Hair follicular keratinocyte (primary cell): Measurements from ENCODE around the gene VAMP2. TPM values are rescaled to one million over a fixed set of nuclear protein-coding genes. Genes with fewer than 3 reads are reported as not detected.

Experiments
- total RNA-seq: library from RNA; depleted of rRNA; stranded (reverse); fragments of >200 nt; gene quantifications from 2 replicates; pipeline ENCODE4 v1.2.3, GENCODE V29; 2015

Gene VAMP2
- 5.6 and 11.3 TPM in 2 replicates for total RNA-seq

DNA sequence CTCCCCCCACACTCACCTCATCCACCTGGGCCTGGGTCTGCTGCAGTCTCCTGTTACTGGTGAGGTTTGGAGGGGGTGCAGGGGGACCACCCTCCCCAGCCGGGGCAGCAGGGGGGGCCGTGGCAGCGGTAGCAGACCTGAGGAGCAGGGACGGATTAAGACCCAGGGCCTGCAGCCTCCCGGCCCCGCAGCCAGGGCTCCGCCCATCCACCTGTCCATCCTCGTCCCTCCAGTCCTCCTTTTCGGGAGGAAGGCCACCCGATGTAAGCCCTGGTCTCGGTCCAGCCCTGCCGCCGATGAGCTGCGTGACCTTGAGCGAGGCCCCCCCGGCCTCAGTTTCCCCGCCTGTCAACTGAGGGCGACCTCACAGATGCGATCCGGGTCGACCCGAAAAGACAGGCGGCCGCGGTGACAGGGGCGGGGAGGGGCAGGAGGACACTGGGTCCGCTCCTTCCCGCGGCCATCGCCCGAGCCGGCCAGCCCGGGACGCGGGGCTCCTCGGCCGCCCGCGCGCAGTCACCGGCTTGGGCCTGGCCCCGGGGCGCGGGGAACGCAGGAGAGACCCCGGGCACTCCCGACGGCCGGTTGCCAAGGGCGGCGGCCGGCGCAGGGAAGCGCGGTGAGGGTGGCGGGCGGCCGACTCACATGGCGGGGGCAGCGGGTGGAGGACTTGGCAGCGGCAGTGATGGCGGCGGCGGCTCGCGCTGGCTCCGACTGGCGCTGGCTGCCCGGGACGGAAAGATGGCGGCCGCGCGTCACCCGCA lies at the start of gene VAMP2:
Gene VAMP2, minus strand, starts transcription at position 716 of the 764 bp plus-strand sequence. Its CDS starts 69 bp downstream, at position 647.

DNA sequence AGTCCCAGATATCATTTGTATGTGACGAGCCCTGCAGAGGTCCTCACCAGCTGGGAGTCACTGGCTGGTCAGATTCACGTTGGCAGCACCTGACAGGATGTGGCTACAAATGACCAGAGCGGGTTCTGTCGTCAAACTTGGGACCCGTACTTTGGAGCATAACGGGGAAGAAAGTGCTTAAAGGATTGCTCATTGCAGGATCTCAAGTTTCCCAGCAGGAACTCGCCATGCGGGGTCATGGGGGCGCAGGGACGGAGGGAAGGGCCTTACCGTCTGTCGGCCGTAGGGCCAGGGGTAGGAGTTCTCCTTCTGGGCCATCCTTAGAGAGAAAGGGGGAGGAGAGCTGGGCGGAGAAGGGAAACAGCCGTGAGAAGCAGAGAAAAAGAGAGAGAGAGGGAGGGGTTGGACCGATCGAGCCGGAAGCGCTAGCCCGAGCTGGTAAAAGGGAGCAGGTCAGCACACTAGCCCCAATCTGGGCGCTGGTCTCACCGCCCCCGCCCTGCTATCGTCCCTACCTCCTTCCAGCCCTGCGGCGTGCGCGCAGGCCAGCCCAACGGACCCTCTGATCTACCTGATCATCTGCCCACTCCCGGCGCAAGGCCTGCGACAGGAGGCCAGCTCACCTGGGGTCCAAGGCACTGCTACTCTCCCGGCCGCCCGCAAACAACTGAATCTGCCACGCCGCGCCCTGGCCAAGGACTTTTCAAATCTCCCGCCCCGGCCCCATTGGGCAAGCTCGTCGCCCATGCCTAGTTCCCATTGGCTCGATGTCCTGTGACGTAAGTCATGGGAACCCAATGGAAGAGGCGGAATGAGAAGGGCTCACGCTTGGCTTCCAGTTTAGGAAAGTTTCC lies 47.4 kb upstream of the VAMP2 start, which contains the start of gene AURKB:
Gene AURKB, minus strand, starts transcription at position 669 of the 854 bp plus-strand sequence. Its CDS starts 351 bp downstream, at position 318.

DNA sequence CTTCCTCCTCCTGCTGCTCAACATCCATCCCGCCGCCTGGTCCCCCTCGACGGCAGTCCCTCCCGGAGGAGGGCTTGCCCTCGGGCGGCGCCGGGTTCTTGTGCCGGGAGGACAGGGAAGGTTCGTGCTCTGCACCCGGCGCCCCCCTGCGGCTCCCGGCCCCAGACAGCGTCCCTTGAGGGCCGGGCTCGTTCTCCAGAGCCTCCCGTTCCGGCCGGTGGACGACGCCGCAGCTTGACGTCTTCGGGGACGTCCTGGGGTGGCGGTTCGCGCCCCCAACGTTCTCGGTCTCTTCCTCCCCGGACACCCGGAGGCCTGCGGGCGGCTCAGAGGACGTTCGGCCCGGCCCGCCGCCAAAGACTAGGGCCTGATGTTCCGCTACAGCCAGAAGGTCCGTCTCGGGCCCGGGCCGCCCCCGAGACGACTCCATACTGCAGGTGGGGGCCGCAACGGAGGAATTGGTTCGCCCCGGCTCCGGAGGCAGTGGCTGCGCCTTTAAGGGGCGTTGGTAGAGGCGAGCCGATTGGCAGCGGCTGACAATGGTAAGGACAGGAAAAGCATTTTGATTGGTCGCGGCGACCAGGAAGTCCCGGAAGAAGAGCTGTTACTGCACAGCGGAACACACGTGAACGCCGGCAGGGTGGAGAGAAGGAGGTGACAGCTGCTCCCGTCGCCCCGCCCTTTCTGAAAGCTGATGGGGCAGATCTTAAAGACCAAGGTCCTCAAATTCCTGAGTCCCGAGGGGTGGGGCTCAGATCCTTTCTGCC lies 27.1 kb upstream of the VAMP2 start, which contains the start of gene BORCS6:
Gene BORCS6, minus strand, starts transcription at position 470 of the 767 bp plus-strand sequence. Its CDS starts 40 bp downstream, at position 430.

DNA sequence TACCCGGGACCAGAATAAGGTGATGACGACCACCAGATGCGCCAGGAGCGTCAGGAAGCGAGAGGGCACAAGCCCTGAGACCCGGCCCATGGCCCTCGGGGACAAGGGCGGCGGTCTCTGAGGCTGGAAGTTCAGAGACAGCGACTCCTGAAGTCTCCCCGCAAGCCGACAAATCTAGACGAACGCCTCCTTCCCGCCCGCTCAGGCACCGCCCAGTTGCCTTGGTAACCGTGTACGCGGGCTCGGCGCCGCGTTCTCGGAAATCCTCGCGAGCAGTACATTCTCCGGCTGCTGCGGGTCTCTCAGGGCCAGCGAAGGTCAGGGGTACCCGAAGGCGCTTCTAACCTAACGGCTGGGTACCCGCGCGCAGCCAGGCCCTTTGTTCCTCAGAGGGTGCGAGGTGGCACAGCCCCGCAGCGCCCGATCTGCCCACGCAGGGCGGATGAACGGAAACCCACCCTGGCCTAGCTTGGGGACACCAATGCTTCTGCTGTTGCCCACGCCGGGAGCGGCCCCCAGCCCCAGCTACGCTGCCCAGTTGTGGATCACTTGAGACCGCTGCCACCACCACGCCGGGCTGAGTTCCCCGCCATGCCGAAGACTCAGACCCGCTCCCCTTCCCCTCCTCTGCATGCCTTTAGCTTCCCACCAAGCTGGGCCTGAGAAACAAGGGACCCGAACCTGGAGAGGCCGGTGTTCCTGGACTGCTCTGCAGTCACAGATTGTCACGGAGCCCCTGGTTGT lies 13.6 kb upstream of the VAMP2 start, which contains the start of gene TMEM107:
Gene TMEM107, minus strand, starts transcription at position 184 of the 744 bp plus-strand sequence. Its CDS starts 94 bp downstream, at position 90.

GRCh38 chr17:8152112-8152775 lies 10.5 kb downstream of the VAMP2 start, which contains the start of gene PER1:
Gene PER1 (minus strand): TSS chr17:8152404. CDS start chr17:8150706, 1,698 bp downstream.

DNA sequence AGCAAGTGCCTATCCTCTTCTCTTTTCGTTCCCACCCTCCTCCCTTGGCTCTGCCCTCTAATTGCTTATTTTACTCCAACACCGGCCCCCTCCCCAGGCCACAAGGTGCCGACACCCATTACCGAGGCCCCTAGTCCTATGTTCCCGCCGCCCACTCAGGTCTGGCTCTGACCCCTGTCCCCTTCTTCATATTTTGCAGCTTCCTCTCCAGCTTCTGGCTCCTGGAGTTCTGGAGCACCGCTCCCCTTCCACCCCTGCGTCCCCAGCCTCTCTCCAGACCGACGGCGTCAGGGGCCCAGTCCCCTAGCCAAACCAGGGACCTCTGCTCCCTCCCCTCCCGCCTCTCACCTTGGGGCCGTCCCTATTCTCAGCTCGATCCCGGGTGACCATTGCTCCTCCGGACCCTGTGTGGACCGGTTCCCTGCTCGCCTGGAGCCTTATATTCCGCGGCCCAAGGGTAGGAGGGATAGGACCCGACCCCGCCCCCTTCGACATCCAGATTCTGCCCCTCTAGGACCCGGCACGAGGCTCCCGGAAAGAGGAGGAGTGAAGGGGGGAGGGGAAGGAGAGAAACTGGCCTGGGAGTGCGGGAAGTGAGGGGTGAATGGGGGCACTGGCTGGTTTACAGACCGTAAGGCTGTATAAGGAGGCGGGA lies 38.9 kb downstream of the VAMP2 start, which contains the start of gene HES7:
Gene HES7, minus strand, starts transcription at position 412 of the 655 bp plus-strand sequence. Its CDS starts 22 bp downstream, at position 390.

DNA sequence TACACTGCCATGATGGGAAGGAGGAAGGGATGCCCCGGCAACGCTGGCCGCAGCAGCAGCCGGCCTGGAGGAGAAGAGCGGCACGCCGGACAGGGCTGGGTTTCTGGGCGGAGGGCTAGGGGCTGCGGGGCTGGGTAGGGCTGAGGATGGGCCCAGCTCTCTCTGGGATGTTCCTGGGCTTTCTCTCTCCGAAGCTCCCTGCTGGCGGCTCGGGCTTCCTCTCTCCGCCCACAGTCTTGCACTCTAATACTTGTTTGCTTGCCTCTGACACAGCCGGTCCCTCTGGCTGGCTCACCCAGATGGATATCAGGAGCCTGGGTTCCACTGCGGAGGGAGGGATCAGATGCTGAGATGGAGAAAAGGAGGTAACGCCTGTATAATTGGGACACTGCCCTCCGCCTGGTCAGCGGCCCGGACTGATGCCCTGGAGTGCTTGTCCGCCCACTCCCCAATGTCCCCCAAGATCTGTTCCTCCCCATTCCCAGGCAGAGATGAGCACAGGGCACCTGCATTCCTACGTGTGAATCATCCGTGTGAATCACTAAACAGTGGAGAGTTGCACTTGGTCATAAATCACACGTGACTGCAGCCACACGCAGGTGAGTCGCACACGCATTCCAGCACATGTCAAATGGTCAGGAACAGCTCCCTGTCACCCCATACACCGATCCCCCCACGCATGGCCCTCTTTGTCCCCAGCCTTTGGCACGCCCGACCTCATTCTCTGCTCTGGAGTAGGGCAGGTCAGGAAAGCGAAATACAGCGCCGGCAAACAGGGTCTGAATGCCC lies 44.6 kb downstream of the VAMP2 start, which contains the start of gene ALOXE3:
Gene ALOXE3, minus strand, starts transcription at position 535 of the 789 bp plus-strand sequence. Its CDS starts 524 bp downstream, at position 11.

Other genes starting within 250 kb of the VAMP2 start
- 2.6 and 5.9 TPM in 2 replicates for gene RNF227, start 246.7 kb downstream of the VAMP2 start, total RNA-seq
- gene KCNAB3, start 233.1 kb downstream of the VAMP2 start, total RNA-seq = 0.38 and 1.3 TPM in 2 replicates
- 67.7 and 72.3 TPM in 2 replicates for gene TRAPPC1, start 231.0 kb downstream of the VAMP2 start, total RNA-seq
- gene CNTROB, start 230.7 kb downstream of the VAMP2 start, total RNA-seq = 20.6 and 21.9 TPM in 2 replicates
- gene GUCY2D, start 160.3 kb downstream of the VAMP2 start, total RNA-seq = 0.04 and 0.16 TPM in 2 replicates
- gene ALOX15B, start 123.9 kb downstream of the VAMP2 start, total RNA-seq = 27.2 and 84.0 TPM in 2 replicates
- 0.15 and 2.7 TPM in 2 replicates for gene ALOX12B, start 75.2 kb downstream of the VAMP2 start, total RNA-seq
- 1.0 and 8.8 TPM in 2 replicates for gene ALOXE3, start 44.4 kb downstream of the VAMP2 start, total RNA-seq
- gene HES7, start 38.8 kb downstream of the VAMP2 start, total RNA-seq = 0.80 and 1.2 TPM in 2 replicates
- gene PER1, start 10.5 kb downstream of the VAMP2 start, total RNA-seq = 33.2 and 39.7 TPM in 2 replicates
- 39.0 and 47.1 TPM in 2 replicates for gene TMEM107, start 13.4 kb upstream of the VAMP2 start, total RNA-seq
- gene BORCS6, start 27.2 kb upstream of the VAMP2 start, total RNA-seq = 13.7 and 14.4 TPM in 2 replicates
- gene AURKB, start 47.6 kb upstream of the VAMP2 start, total RNA-seq = 21.2 and 98.5 TPM in 2 replicates
- 6.6 and 8.0 TPM in 2 replicates for gene CTC1, start 85.1 kb upstream of the VAMP2 start, total RNA-seq
- 17.4 and 30.5 TPM in 2 replicates for gene PFAS, start 86.3 kb upstream of the VAMP2 start, total RNA-seq
- 25.0 and 37.2 TPM in 2 replicates for gene RANGRF, start 125.7 kb upstream of the VAMP2 start, total RNA-seq
- gene SLC25A35, start 132.5 kb upstream of the VAMP2 start, total RNA-seq = 0.08 and 1.3 TPM in 2 replicates
- gene ARHGEF15, start 147.3 kb upstream of the VAMP2 start, total RNA-seq = not detected in 2 replicates
- not detected in 2 replicates for gene ODF4, start 176.9 kb upstream of the VAMP2 start, total RNA-seq
- 4,083 and 4,558 TPM in 2 replicates for gene RPL26, start 220.2 kb upstream of the VAMP2 start, total RNA-seq
- gene RNF222, start 234.9 kb upstream of the VAMP2 start, total RNA-seq = 0.04 and 0.70 TPM in 2 replicates